ENCODE data around the gene SBK3. TPM values are rescaled to one million over a fixed set of nuclear protein-coding genes. Genes with fewer than 3 reads are reported as not detected.

The SBK3 gene
- total RNA-seq, 2 donors from 2014 or later: not detected

DNA sequence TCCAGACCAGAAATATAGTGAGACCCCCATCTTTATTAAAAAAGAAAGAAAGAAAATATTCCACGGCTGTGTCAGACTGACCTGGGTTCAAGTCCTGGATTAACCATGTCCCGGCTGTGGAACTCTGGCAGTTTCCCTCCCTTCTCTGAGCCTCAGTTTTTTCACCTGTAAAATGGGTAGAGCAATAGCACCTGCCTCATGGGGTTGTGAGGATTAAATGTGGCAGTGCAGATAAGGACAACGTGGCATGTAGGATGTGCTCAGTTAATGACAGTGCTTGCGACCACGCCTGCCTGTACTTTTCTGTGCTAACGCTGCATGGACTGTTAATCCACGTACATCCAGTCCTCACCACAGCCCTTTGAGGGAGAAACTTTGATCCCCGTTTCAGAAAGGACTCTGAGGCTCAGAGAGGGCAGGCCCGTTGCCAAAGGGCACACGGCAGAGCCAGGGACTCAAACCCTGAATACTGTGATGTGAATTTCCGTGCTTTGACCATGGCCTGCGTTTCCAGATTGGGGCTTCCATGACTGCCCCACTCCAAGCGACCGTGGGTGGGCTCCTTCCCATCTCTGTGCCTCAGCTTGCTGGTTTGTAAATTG lies 24.6 kb downstream of the SBK3 start:
- H3K36me3 ChIP-seq: no peaks in the 10 kb centered on the region
- no peak overlapping the region for H3K4me3 ChIP-seq
- H3K27ac ChIP-seq: no peak overlapping the region
- no peaks in the 10 kb centered on the region for H3K27me3 ChIP-seq (replicated peaks; ENCODE audit: insufficient read depth)
- H3K9me3 ChIP-seq: no peaks in the 10 kb centered on the region
- H3K4me1 ChIP-seq (ENCODE audit: control insufficient read depth in 1 of 2, low read depth in 2 of 2): peaks cover 0 to 3% of the 10 kb centered on the region in 2 donors
- TF ChIP-seq, protein P1, sequence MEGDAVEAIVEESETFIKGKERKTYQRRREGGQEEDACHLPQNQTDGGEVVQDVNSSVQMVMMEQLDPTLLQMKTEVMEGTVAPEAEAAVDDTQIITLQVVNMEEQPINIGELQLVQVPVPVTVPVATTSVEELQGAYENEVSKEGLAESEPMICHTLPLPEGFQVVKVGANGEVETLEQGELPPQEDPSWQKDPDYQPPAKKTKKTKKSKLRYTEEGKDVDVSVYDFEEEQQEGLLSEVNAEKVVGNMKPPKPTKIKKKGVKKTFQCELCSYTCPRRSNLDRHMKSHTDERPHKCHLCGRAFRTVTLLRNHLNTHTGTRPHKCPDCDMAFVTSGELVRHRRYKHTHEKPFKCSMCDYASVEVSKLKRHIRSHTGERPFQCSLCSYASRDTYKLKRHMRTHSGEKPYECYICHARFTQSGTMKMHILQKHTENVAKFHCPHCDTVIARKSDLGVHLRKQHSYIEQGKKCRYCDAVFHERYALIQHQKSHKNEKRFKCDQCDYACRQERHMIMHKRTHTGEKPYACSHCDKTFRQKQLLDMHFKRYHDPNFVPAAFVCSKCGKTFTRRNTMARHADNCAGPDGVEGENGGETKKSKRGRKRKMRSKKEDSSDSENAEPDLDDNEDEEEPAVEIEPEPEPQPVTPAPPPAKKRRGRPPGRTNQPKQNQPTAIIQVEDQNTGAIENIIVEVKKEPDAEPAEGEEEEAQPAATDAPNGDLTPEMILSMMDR (IDR thresholded peaks at IDR 0.05): no peak
- DNase-seq (ENCODE audit: low spot score): no peak
- no peak for ATAC-seq (ENCODE audit: insufficient number of reproducible peaks, low FRiP score, low read depth)

DNA sequence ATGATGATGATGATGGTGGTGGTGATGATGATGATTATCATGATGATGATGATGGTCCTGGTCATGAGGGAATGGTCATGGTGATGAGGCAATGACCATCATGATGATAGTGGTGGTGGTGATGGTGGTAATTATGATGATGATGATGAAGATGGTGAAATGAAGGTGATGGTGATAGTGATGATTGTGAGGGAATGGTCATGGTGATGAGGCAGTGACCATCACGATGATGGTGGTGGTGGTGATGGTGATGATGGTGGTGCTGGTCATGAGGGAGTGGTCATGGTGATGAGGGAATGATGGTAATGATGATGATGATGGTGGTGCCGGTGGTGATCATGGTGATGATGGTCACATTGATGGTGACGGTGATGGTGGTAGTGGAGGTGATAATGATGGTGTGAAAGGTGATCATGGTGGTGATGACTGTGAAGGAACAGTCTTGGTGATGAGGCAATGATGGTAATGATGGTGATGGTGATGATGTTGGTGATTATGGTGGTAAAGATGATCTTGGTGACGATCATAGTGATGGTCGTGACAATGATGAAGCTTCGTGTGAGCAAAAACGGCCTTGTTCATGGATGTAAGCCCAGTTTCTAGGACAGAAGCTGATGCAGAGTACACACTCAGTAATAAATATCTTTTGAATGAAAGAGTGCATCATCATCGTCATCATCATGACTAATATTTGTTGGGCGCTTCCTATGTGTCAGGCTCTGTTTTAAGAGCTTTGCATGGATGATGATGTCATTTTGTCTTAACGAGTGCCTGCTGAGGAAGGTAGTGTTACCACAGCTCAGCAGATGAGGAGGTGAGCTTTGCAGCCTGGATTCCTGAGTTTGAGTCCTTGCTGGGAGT lies 25.7 kb downstream of the SBK3 start:
- ATAC-seq (ENCODE audit: insufficient number of reproducible peaks, low FRiP score, low read depth): no peak
- no peak for DNase-seq (ENCODE audit: low spot score)
- H3K27ac ChIP-seq: no peak overlapping the region
- H3K27me3 ChIP-seq (replicated peaks; ENCODE audit: insufficient read depth): no peaks in the 10 kb centered on the region
- no peaks in the 10 kb centered on the region for H3K36me3 ChIP-seq
- no peaks in the 10 kb centered on the region for H3K9me3 ChIP-seq
- no peak overlapping the region for H3K4me3 ChIP-seq
- TF ChIP-seq, protein P1 (IDR thresholded peaks at IDR 0.05): no peak
- peaks cover 0 to 3% of the 10 kb centered on the region in 2 donors for H3K4me1 ChIP-seq (ENCODE audit: control insufficient read depth in 1 of 2, low read depth in 2 of 2)

DNA sequence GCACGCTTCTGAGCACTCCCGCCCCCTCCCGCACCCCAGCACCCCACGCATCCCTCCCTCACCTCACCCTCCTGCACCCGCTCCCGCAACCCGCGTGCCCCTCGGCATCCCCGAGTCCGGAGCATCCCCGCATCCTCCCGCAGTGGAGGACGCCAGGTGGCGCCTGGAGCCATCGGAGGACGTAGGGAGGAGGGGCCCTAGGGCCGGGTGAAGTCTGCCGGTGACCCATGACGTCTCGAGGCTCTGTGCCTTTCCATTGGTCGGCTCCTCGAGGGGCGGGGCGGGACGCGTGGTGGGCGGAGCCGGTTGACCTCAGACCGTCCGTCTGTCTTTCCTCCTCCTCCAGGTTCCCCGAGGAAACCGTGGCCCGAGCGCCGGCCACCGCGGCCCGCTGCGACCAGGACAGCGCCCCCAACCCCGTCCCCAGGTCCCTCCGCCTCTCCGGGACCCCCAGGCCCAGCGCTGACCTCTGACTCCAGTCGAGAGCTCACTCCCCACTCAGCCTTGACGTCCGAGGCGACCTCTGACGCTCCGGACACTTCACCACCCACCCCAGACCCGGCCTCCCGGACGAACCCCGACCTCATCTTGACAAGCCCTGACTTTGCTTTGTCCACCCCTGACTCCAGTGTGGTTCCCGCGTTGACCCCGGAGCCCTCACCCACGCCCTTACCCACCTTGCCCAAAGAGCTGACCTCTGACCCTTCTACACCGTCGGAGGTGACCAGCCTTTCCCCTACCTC lies 28.3 kb downstream of the SBK3 start:
- Histone ChIP-seq H3K9me3 (no peaks in the 10 kb centered on the region), H3K36me3 (no peaks in the 10 kb centered on the region), H3K27me3 (replicated peaks; ENCODE audit: insufficient read depth) (no peaks in the 10 kb centered on the region), H3K4me1 (ENCODE audit: control insufficient read depth in 1 of 2, low read depth in 2 of 2) (peaks cover 0 to 3% of the 10 kb centered on the region in 2 donors), H3K27ac (peak overlapping the region; percentile 34 to 43), H3K4me3 (peak overlapping the region; percentile 72)
- ATAC-seq (ENCODE audit: insufficient number of reproducible peaks, low FRiP score, low read depth) (peak; percentile 95), DNase-seq (ENCODE audit: low spot score) (peak; percentile 71)
- TF ChIP-seq, protein P1 (IDR thresholded peaks at IDR 0.05): peak; percentile 85

DNA sequence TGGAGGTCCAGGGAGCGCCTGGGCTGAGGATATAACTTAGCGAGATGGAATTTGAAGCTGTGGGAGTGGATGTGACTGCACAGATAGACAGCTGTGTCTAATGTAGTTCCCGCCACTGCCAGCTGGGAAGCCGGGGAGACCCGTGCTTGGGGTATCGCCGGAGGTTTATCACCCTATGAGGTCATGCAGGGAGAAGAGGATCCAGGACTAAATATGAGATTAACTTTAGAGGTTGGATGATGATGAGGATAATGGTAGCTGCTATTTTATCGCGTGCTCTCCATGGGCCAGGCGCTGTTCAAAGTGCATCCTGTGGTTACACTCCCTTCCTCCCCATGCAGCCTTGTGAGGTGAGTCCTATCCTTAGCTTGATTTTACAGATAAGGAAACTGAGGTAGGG lies 37.2 kb downstream of the SBK3 start:
- no peaks in the 10 kb centered on the region for H3K27me3 ChIP-seq (replicated peaks; ENCODE audit: insufficient read depth)
- no peak overlapping the region for H3K4me3 ChIP-seq
- H3K36me3 ChIP-seq: no peaks in the 10 kb centered on the region
- TF ChIP-seq, protein P1 (IDR thresholded peaks at IDR 0.05): no peak
- no peak overlapping the region for H3K27ac ChIP-seq
- ATAC-seq (ENCODE audit: insufficient number of reproducible peaks, low FRiP score, low read depth): no peak
- no peak for DNase-seq (ENCODE audit: low spot score)
- H3K9me3 ChIP-seq: no peaks in the 10 kb centered on the region
- no peaks in the 10 kb centered on the region for H3K4me1 ChIP-seq (ENCODE audit: control insufficient read depth in 1 of 2, low read depth in 2 of 2)

DNA sequence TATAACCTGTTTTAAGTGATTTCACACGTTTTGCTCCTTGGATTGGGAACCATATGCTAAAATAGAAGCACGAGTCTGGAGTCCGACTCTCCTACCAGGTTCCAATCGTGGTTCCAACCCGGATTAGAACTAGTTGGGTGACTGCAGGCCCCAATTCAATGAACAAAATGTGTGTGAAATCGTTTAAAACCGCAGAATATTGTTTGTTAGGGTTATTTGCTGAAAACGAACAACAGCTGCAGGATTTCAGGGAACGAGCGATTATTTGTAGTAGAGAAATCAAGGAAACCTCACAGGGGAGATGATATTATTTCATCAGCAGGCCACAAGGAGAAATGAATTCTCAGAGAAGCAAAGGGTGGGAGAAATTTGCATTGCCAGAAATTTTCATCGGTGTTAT lies 40.4 kb downstream of the SBK3 start:
- Histone ChIP-seq H3K4me1 (ENCODE audit: control insufficient read depth in 1 of 2, low read depth in 2 of 2) (no peaks in the 10 kb centered on the region), H3K27me3 (replicated peaks; ENCODE audit: insufficient read depth) (no peaks in the 10 kb centered on the region), H3K9me3 (no peaks in the 10 kb centered on the region), H3K27ac (no peak overlapping the region), H3K4me3 (no peak overlapping the region), H3K36me3 (no peaks in the 10 kb centered on the region)
- DNase-seq (ENCODE audit: low spot score): no peak
- TF ChIP-seq, protein P1 (IDR thresholded peaks at IDR 0.05): no peak
- no peak for ATAC-seq (ENCODE audit: insufficient number of reproducible peaks, low FRiP score, low read depth)

Data from thoracic aorta (tissue), 2 donors.